ENCODE results near the gene GCK.

The GCK gene

GRCh38 chr7:44107961-44108767 is 81.1 kb downstream of the GCK start:
- in situ Hi-C loops (cut with MboI; ENCODE audit: low sequenced_read_pairs), result no loop called here

- in situ Hi-C loops (cut with MboI; ENCODE audit: low sequenced_read_pairs), result no loop called here
Measured at GRCh38 chr7:44107116-44107960, 81.9 kb downstream of the GCK start.

GRCh38 chr7:44106311-44107065 is 82.8 kb downstream of the GCK start:
- in situ Hi-C loops (cut with MboI; ENCODE audit: low sequenced_read_pairs), result no loop called here

GRCh38 chr7:44105832-44106231 is 83.4 kb downstream of the GCK start:
- in situ Hi-C loops (cut with MboI; ENCODE audit: low sequenced_read_pairs), result no loop called here

- in situ Hi-C loops (cut with MboI; ENCODE audit: low sequenced_read_pairs), result no loop called here
Measured at GRCh38 chr7:44104860-44105771, 84.1 kb downstream of the GCK start.

- in situ Hi-C loops (cut with MboI; ENCODE audit: low sequenced_read_pairs), result no loop called here
Measured at GRCh38 chr7:44103923-44104859, 85.0 kb downstream of the GCK start, which contains the start of gene AEBP1. Gene AEBP1, plus strand, starts transcription at chr7:44104345. Its CDS starts 321 bp downstream, at chr7:44104666.

GRCh38 chr7:44103566-44103922 is 85.7 kb downstream of the GCK start:
- in situ Hi-C loops (cut with MboI; ENCODE audit: low sequenced_read_pairs), result no loop called here

- in situ Hi-C loops (cut with MboI; ENCODE audit: low sequenced_read_pairs), result no loop called here
Measured at GRCh38 chr7:44102846-44103565, 86.2 kb downstream of the GCK start.

GRCh38 chr7:44101966-44102845 is 87.0 kb downstream of the GCK start:
- in situ Hi-C loops (cut with MboI; ENCODE audit: low sequenced_read_pairs), result no loop called here

GRCh38 chr7:44101303-44101965 is 87.8 kb downstream of the GCK start:
- in situ Hi-C loops (cut with MboI; ENCODE audit: low sequenced_read_pairs), result no loop called here

GRCh38 chr7:44100458-44101302 is 88.6 kb downstream of the GCK start:
- in situ Hi-C loops (cut with MboI; ENCODE audit: low sequenced_read_pairs), result no loop called here

GRCh38 chr7:44099669-44100068 is 89.6 kb downstream of the GCK start:
- in situ Hi-C loops (cut with MboI; ENCODE audit: low sequenced_read_pairs), result no loop called here

GRCh38 chr7:44098092-44099068 is 90.9 kb downstream of the GCK start:
- in situ Hi-C loops (cut with MboI; ENCODE audit: low sequenced_read_pairs), result no loop called here

- in situ Hi-C loops (cut with MboI; ENCODE audit: low sequenced_read_pairs), result no loop called here
Measured at GRCh38 chr7:44097064-44097932, 91.9 kb downstream of the GCK start.

Data from HL-60/S4 treated with retinoic acid at 250 ng/mL for 4 days and 3 days (cell line).